Right cardiac atrium (tissue), 5 donors: ENCODE data around the gene BMP8B. TPM values are rescaled to one million over a fixed set of nuclear protein-coding genes. Genes with fewer than 3 reads are reported as not detected.

Experiments used
- ATAC-seq, 2 donors: fragments of 200-7000 bp; cut with Tn5 transposase; one replicate each; pipeline versions ENCODE4 v1.8.0 to v1.9.1; 2020; ENCODE audit warnings: moderate library complexity in 2 of 2, mild to moderate bottlenecking in 1 of 2
- DNase-seq, 3 donors: peaks; one replicate each; pipeline ENCODE4 v3.0.0-alpha.2; 2020
- H3K27ac ChIP-seq: one replicate; pipeline ENCODE4 v1.5.1; 2013; ENCODE audit warnings: mild to moderate bottlenecking, low read length, control low read depth, moderate library complexity
- H3K27me3 ChIP-seq: one replicate; pipeline ENCODE4 v1.6.1; 2013; ENCODE audit not compliant: control insufficient read depth, insufficient read depth
- H3K4me1 ChIP-seq: one replicate; pipeline ENCODE4 v1.6.1; 2013; ENCODE audit warnings: low read length; ENCODE audit not compliant: control insufficient read depth, insufficient read depth
- H3K4me3 ChIP-seq: one replicate; pipeline ENCODE4 v1.5.1; 2013; ENCODE audit warnings: low read length, control low read depth
- H3K9me3 ChIP-seq: one replicate; pipeline ENCODE4 v1.6.1; 2013; ENCODE audit warnings: low read length; ENCODE audit not compliant: control insufficient read depth
- WGBS: extraction: QIAGEN DNeasy Blood & Tissue Kit; methylation state at CpG from one replicate; pipeline ENCODE4 v1.1.7; 2013; 5-methylcytosine and 5-hydroxymethylcytosine counted together
- intact Hi-C, 4 donors: fragments of 100-400 bp; cut with DNase I; formaldehyde crosslinking; loops; one replicate each; pipeline versions ENCODE4 v1.11.0 to v1.14.0; 2022 to 2023
- polyA plus RNA-seq: library from polyadenylated mRNA; stranded (reverse); fragments of 200-250 nt; gene quantifications from one replicate; pipeline ENCODE4 v1.2.3, GENCODE V29; 2013
- total RNA-seq, 4 donors: library from RNA; stranded (reverse); fragmentation: NEBNext Ultra II Directional; extraction: Animal tissue kit (Norgen Biotek cat#: 25700); gene quantifications; one replicate each; pipeline ENCODE4 v1.2.1, GENCODE V29; 2021
- donor health status: healthy with polysubstance abuse.
- donor health status: DM: no; HTN: yes; CAD: no.
- donor health status: DM: no; HTN: no; CAD: no.
- donor health status: DM: no; HTN: yes; CAD: no; lungs with severe emphysema.
- donor health status: DM: yes; HTN: yes; CAD: no.

BMP8B gene
- total and polyA plus RNA-seq, 5 donors = 0.25 to 0.78 (median 0.62) TPM

DNA sequence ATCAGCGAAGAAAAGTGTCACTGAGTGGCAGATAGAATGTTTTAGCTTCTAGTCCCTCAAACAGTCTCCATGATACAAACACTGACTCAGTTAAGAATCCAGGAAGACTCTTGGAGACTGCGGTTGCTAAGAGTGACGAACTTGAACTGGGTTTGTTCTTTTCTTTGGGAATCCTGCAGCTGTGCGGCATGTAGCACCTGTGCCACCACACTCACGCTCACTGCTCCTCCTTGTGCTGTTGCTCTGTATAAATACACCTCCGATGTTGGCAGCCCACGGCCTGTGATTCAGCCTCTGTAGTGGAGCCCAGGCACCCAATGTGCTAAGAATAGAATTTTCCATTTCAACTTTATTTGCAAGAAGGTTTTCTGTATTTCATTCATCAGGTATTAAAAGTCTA is 55.5 kb downstream of the BMP8B start:
- DNase-seq = no peak
- Histone ChIP-seq H3K27me3 (no peaks in the 10 kb centered on the region), H3K4me3 (no peak overlapping the region), H3K27ac (no peak overlapping the region), H3K4me1 (no peaks in the 10 kb centered on the region), H3K9me3 (no peaks in the 10 kb centered on the region)
- WGBS = 49% methylated on average over 7 of the region's 7 CpGs
- intact Hi-C loops = no loop called here
- peak in 1 of 2 donors; percentile 63 for ATAC-seq

DNA sequence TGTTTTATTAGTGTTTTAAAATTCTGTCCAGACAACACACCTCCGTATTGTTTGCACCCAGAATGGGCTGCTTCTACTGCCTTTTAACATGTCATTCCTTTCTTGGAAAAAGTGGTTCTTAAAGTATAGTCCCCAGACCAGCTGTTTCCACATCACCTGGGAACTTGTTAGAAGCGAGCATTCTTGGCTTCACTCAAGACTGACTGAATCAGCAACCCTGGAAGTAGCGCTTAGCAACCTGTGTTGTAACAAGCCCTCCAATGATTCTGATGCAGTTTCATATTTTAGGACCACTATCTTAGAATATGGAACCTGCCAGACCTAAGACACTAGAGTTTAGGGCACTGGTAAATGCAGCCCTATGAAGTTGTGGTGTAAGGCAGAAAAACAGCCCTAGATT is 55.9 kb downstream of the BMP8B start:
- H3K27me3 ChIP-seq = no peaks in the 10 kb centered on the region
- no peak overlapping the region for H3K27ac ChIP-seq
- intact Hi-C loops = no loop called here
- ATAC-seq (no peak), DNase-seq (no peak)
- no peak overlapping the region for H3K4me3 ChIP-seq
- WGBS = 60% methylated on average over 3 of the region's 3 CpGs
- no peaks in the 10 kb centered on the region for H3K9me3 ChIP-seq
- no peaks in the 10 kb centered on the region for H3K4me1 ChIP-seq

DNA sequence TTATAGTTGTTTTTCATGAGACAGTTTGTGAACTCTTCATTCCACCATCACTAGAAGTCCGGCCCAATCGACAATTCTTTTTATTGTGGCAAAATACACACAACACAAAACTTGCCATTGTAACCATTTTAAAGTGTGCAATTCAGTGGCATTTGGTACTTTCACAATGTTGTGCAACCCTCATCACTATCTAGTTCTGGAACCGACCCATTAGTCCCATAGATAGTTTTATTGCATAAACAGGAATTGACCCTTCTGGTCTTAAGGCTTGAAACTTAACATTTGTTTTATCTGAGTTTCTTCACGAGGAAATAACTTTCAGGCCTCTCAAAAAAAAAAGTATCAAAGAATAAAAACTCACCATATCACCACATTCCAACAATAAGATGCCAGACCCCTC is 58.8 kb downstream of the BMP8B start:
- Histone ChIP-seq H3K27ac (no peak overlapping the region), H3K27me3 (no peaks in the 10 kb centered on the region), H3K9me3 (no peaks in the 10 kb centered on the region), H3K4me1 (no peaks in the 10 kb centered on the region), H3K4me3 (no peak overlapping the region)
- WGBS = 34% methylated on average over 4 of the region's 4 CpGs
- intact Hi-C loops = no loop called here
- DNase-seq = no peak
- no peak for ATAC-seq

DNA sequence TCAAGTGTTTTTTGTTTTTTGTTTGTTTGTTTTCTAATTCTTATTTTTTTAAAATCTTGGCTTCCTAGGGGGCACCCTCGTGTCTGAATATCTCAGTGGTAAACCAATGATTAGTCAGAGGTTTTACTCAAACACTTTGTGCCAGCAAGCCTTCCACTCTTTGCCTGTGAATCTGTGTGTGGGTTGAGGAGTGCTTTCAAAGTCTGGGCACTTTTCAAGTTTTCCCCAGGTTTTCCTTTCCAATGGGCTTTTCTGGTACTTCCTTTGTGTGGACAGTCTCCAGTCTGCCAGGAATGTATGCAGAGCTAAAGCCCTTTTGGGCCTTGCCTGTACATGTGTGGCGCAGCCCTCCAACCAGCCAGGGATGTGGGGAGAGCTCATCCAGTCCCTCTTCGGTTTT is 59.6 kb downstream of the BMP8B start:
- DNase-seq (no peak), ATAC-seq (no peak)
- Histone ChIP-seq H3K27ac (no peak overlapping the region), H3K4me1 (no peaks in the 10 kb centered on the region), H3K27me3 (no peaks in the 10 kb centered on the region), H3K4me3 (no peak overlapping the region), H3K9me3 (no peaks in the 10 kb centered on the region)
- WGBS = 59% methylated on average over 3 of the region's 3 CpGs
- intact Hi-C loops = no loop called here

DNA sequence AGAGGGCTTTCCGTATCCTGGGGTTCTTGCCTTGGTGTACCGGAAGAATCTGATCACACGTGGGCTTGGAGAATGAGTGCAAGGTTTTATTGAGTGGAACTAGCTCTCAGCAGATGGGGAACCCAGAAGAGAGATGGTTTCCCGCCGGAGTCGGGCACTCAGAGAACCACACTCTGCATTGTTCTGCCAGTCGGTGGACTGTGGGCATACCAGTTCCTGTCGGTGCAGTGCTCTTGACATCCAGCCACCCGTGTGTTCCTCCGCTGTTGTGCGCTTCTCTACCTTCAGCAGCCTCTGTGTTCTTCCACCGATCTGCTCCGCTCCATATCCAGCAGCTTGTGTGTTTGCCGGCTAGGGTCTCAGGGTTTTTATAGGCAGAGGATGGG is 60.7 kb downstream of the BMP8B start:
- 59% methylated on average over 14 of the region's 14 CpGs for WGBS

DNA sequence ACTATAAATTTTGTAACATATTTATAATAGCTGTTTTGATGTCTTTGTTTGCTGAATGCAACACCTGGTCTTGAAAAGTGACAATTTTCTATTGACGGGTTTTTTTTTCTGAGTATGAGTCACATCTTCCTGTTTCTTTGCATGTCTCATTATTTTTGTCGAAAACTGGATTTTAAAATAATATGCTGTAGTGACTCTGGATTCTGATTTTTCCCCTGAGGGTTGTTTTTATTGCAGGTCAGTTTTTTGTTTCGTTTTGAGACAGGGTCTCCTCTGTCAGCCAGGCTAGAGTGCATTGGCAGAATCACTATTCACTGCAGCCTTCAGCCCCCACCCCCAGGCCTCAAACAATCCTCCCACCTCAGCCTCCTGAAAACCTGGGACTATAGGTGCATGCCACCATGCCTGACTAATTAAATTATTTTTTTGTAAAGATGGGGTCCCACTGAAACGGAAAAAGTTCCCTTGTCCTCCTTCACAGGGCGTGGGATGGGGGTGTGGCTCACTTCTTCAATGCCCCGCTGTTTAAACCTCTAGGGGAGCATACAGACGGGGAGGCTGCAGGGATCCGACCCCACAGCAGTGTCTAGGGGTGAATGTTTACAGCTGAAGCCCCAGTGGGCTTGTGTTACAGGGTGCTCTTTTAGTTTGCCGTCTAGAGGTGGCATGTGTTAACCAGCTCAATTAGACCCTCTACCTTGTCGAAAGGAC is 61.3 kb downstream of the BMP8B start:
- Histone ChIP-seq H3K27ac (no peak overlapping the region), H3K4me1 (no peaks in the 10 kb centered on the region), H3K27me3 (no peaks in the 10 kb centered on the region), H3K9me3 (no peaks in the 10 kb centered on the region), H3K4me3 (no peak overlapping the region)
- 42% methylated on average over 10 of the region's 10 CpGs for WGBS
- no peak for ATAC-seq
- DNase-seq = no peak
- intact Hi-C loops = no loop called here

More for the DNA sequence above, 60.7 kb downstream of the BMP8B start:
- ATAC-seq = no peak
- no peaks in the 10 kb centered on the region for H3K27me3 ChIP-seq
- H3K4me1 ChIP-seq = no peaks in the 10 kb centered on the region
- no peak overlapping the region for H3K4me3 ChIP-seq
- H3K27ac ChIP-seq = no peak overlapping the region
- DNase-seq = no peak
- H3K9me3 ChIP-seq = no peaks in the 10 kb centered on the region
- intact Hi-C loops = no loop called here

DNA sequence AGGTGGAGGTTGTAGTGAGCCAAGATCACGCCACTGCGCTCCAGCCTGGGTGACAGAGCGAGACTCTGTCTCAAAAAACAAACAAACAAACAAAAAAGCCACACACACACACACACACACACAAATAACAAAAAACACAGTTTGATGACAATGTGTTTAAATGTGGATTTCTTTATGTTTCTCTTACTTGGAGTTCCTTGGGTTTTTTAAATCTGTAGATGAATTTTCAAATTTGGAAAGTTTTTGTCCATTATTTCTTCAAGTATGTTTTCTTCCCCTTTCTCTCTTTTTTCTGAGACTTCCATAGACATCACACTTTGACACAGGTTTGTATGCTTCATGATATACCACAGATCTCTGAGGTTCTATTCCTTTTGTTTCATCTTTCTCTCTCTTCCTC is 62.1 kb downstream of the BMP8B start:
- Histone ChIP-seq H3K4me3 (no peak overlapping the region), H3K4me1 (no peaks in the 10 kb centered on the region), H3K9me3 (no peaks in the 10 kb centered on the region), H3K27ac (no peak overlapping the region), H3K27me3 (no peaks in the 10 kb centered on the region)
- ATAC-seq = no peak
- intact Hi-C loops = no loop called here
- 85% methylated on average over 3 of the region's 3 CpGs for WGBS
- DNase-seq = no peak

DNA sequence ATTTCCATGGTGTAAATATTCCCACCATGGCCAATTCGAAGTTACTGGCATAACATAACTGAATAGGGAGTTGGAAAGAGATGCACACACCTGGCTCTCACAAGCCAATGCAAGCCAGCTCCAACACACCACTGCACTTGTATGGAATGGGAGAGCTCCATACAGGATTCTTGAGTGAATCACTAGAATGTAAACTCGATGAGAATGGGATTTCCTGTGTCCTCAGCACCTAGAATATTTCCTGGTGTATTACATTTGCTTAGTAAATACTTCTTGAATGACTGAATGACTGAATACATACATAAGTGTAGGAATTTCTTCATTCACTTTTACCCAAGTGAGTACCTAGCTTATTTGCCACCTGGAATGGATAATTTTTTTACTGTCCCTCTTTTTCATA is 66.2 kb downstream of the BMP8B start:
- Histone ChIP-seq H3K27ac (no peak overlapping the region), H3K4me1 (no peaks in the 10 kb centered on the region), H3K9me3 (no peaks in the 10 kb centered on the region), H3K4me3 (no peak overlapping the region), H3K27me3 (no peaks in the 10 kb centered on the region)
- WGBS = 15% methylated on average over 2 of the region's 2 CpGs
- intact Hi-C loops = loop anchor here in 2 of 4 donors (5.0 kb wide), 1 partner anchor 115 kb away; no protein-coding TSS in a partner anchor
- ATAC-seq (no peak), DNase-seq (no peak)

DNA sequence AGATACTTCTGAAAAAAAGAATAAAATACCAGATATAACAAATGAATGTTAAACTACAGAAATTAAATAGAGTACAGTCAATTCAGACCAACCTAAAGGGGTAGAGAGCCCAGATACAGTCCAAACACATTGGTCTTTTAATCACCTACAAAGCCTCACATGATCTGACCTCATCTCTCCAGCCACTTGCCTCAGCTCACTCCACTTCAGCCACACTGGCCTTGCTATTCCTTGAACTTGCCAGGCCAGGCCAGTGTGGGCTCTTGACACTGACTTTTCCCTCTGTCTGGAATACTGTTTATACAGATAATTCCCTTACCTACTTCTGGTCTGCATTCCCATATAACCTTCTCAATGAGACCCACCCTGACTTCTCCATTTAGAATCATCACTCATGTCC is 67.0 kb downstream of the BMP8B start:
- H3K9me3 ChIP-seq = no peaks in the 10 kb centered on the region
- H3K4me1 ChIP-seq = no peaks in the 10 kb centered on the region
- ATAC-seq = no peak
- H3K27me3 ChIP-seq = no peaks in the 10 kb centered on the region
- no peak overlapping the region for H3K27ac ChIP-seq
- no peak for DNase-seq
- intact Hi-C loops = loop anchor here in 2 of 4 donors (5.0 kb wide), 1 partner anchor 114 kb away; no protein-coding TSS in a partner anchor
- H3K4me3 ChIP-seq = no peak overlapping the region

DNA sequence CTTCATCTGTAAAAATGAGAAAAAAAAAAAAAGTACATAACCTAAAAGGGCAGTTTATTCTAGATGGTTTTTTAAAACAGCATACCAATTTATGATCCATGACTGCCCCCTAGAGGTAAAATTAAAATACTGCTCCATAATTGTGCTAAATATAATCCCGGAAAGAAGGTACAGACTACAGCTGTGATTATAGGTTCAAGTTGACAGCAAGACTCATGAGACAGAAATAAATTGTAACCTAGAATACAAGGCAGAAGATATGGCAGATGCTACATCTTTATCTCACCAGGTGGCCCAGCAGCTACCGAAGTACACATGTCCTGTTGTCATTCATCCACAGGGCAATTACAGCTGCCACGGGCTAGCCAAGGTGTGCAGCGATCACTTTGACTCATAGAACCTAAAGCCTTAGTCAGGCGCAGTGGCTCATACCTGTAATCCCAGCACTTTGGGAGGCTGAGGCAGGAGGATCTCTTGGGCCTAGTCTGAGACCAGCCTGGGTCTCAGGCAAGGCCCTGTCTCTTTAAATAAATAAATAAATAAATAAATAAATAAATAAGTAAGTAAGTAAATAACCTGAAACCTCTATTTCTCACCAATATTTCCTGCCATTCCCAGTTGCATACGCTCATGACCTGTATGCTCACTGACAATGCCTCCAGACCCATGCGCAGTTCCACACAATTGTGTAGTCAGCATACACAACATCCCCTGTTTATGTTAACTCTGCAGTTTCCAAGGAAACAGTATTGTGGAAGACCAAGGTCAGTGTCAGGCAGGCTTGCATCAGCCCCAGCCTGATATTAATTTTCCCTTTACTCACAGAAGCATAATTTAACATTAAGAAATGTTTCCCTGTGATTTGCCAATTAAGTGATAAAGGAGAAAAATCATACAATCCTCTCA is 68.3 kb downstream of the BMP8B start:
- no peaks in the 10 kb centered on the region for H3K9me3 ChIP-seq
- DNase-seq (no peak), ATAC-seq (peak; percentile 51 to 58)
- 41% methylated on average over 7 of the region's 7 CpGs for WGBS
- H3K4me3 ChIP-seq = no peak overlapping the region
- H3K27ac ChIP-seq = no peak overlapping the region
- no peaks in the 10 kb centered on the region for H3K27me3 ChIP-seq
- H3K4me1 ChIP-seq = no peaks in the 10 kb centered on the region
- intact Hi-C loops = loop anchor here in 2 of 4 donors (5.0 kb wide), 1 partner anchor 113 kb away; no protein-coding TSS in a partner anchor

DNA sequence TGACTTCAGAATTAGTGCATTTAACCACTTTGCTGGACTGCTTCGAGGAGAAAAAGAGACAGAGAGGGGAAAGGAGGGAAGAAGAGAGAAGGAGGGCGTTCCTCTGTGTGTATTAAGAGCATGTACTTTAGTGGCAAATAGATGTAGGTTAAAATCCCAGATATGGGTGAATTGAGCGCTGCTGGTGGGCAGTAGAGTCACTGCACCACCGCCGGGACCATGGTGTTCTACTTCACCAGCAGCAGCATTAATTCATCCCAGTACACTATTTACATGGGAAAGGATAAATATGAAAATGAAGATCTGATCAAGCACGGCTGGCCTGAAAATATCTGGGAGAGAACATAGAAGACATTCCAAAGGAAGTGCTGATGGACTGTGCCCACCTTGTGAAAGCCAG is 70.9 kb downstream of the BMP8B start:
- intact Hi-C loops = loop anchor here in 2 of 4 donors (10.0 kb wide), 2 partner anchors 53 to 103 kb away; no protein-coding TSS in a partner anchor
- ATAC-seq = no peak
- Histone ChIP-seq H3K4me3 (no peak overlapping the region), H3K27me3 (no peaks in the 10 kb centered on the region), H3K4me1 (no peaks in the 10 kb centered on the region), H3K9me3 (no peaks in the 10 kb centered on the region), H3K27ac (no peak overlapping the region)
- 47% methylated on average over 6 of the region's 6 CpGs for WGBS
- no peak for DNase-seq
